GM18520 (cell line): ENCODE measurements around the gene PAFAH1B2.
"Not testable (repeated sequence)": the region's sequence is repeated elsewhere in the genome, so short reads cannot be mapped to it uniquely, and the experiment has no call there.

ENCODE experiments used
- ATAC-seq: cut with Tn5 transposase; IDR thresholded peaks from one replicate; pipeline ENCODE4 v1.9.1; 2021; ENCODE audit not compliant: unreplicated experiment

Gene PAFAH1B2

GRCh38 chr11:117143871-117144476, at the start of gene PAFAH1B2:
TSS of gene PAFAH1B2 (plus strand) at chr11:117144287. CDS start at chr11:117152448, 8,161 bp downstream.
- peak; percentile 94 for ATAC-seq

GRCh38 chr11:117094776-117095175, 49.3 kb upstream of the PAFAH1B2 start:
- no peak for ATAC-seq

- ATAC-seq: no peak
Measured at GRCh38 chr11:117095284-117096161, 48.6 kb upstream of the PAFAH1B2 start.

- no peak for ATAC-seq
Measured at GRCh38 chr11:117096201-117096991, 47.7 kb upstream of the PAFAH1B2 start.

GRCh38 chr11:117097014-117097388, 47.1 kb upstream of the PAFAH1B2 start:
- ATAC-seq: no peak

GRCh38 chr11:117097389-117098268, 46.5 kb upstream of the PAFAH1B2 start:
- ATAC-seq: peak; percentile 18

GRCh38 chr11:117098269-117099232, 45.5 kb upstream of the PAFAH1B2 start, which contains the start of gene SIK3:
TSS of gene SIK3 (minus strand) at chr11:117098428. CDS start at chr11:117098415, 13 bp downstream.
- peak; percentile 60 for ATAC-seq

GRCh38 chr11:117099696-117100095, 44.4 kb upstream of the PAFAH1B2 start:
- ATAC-seq: no peak

- ATAC-seq: no peak
Measured at GRCh38 chr11:117100556-117100955, 43.5 kb upstream of the PAFAH1B2 start.

- ATAC-seq: no peak
Measured at GRCh38 chr11:117107701-117108590, 36.1 kb upstream of the PAFAH1B2 start.

GRCh38 chr11:117110294-117110950, 33.7 kb upstream of the PAFAH1B2 start:
- no peak for ATAC-seq

GRCh38 chr11:117112497-117112896, 31.6 kb upstream of the PAFAH1B2 start:
- not testable (repeated sequence) for ATAC-seq

GRCh38 chr11:117112939-117113338, 31.1 kb upstream of the PAFAH1B2 start:
- not testable (repeated sequence) for ATAC-seq

GRCh38 chr11:117117681-117118080, 26.4 kb upstream of the PAFAH1B2 start:
- no peak for ATAC-seq

GRCh38 chr11:117121176-117121575, 22.9 kb upstream of the PAFAH1B2 start:
- ATAC-seq: no peak

- ATAC-seq: no peak
Measured at GRCh38 chr11:117122556-117122955, 21.5 kb upstream of the PAFAH1B2 start.

- ATAC-seq: no peak
Measured at GRCh38 chr11:117126223-117126965, 17.7 kb upstream of the PAFAH1B2 start.
